ENCODE results near the gene DEGS1.

GRCh38 chr1:224173523-224173922 lies 9.5 kb upstream of the DEGS1 start:
- TF ChIP-seq SREBF1 (IDR thresholded peaks at IDR 0.05; ENCODE audit: low read length) (no peak), HDGF (IDR thresholded peaks at IDR 0.05) (no peak), CTCF (IDR thresholded peaks at IDR 0.05 in 2 of 3, conservative IDR thresholded peaks at IDR 0.05 in 1 of 3; ENCODE audit: control insufficient read depth in 2 of 3, extremely low read depth in 1 of 3, insufficient read depth in 1 of 3, low read depth in 3 of 3, low read length in 3 of 3) (no peak), ATF2 (IDR thresholded peaks at IDR 0.05; ENCODE audit: low read length) (no peak), NFYB (IDR thresholded peaks at IDR 0.05; ENCODE audit: insufficient read depth, low read depth, low read length) (no peak), NRF1 (conservative IDR thresholded peaks at IDR 0.05; ENCODE audit: low read depth, low read length) (no peak), KLF5 (IDR thresholded peaks at IDR 0.05; ENCODE audit: partially characterized antibody) (no peak), REST (IDR thresholded peaks at IDR 0.05; ENCODE audit: low read depth, low read length) (no peak), SMC3 (IDR thresholded peaks at IDR 0.05; ENCODE audit: borderline replicate concordance, low read length) (no peak), RAD21 (IDR thresholded peaks at IDR 0.05; ENCODE audit: insufficient read depth, low read depth, low read length) (no peak), PAX8 (IDR thresholded peaks at IDR 0.05) (no peak), POLR2AphosphoS5 (IDR thresholded peaks at IDR 0.05; ENCODE audit: low read length) (no peak), IRF5 (IDR thresholded peaks at IDR 0.05; ENCODE audit: borderline replicate concordance) (no peak), EZH2 (IDR thresholded peaks at IDR 0.05; ENCODE audit: borderline replicate concordance, control insufficient read depth, low read depth, low read length) (no peak)
